Measurements from ENCODE around the gene CNTN1.

DNA sequence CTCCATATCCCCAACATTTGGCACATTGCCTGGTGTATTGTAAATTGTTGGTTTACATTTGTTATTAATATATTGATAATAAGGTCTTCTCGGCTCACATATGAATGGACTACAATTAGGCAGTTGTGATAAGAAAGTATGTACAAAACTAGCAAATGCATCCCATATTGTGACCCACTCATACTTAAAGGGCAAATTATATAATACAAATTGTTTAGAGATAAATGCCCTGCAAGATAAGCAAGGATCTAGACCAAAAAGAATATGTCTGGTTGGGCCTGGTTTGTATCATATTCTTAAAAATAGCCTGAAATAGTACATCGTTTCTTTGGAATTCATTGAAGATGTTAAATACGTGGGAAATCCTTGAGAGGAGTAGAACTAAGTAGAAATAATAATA, 151.3 kb downstream of the CNTN1 start:
- TF ChIP-seq, protein P1, sequence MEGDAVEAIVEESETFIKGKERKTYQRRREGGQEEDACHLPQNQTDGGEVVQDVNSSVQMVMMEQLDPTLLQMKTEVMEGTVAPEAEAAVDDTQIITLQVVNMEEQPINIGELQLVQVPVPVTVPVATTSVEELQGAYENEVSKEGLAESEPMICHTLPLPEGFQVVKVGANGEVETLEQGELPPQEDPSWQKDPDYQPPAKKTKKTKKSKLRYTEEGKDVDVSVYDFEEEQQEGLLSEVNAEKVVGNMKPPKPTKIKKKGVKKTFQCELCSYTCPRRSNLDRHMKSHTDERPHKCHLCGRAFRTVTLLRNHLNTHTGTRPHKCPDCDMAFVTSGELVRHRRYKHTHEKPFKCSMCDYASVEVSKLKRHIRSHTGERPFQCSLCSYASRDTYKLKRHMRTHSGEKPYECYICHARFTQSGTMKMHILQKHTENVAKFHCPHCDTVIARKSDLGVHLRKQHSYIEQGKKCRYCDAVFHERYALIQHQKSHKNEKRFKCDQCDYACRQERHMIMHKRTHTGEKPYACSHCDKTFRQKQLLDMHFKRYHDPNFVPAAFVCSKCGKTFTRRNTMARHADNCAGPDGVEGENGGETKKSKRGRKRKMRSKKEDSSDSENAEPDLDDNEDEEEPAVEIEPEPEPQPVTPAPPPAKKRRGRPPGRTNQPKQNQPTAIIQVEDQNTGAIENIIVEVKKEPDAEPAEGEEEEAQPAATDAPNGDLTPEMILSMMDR (IDR thresholded peaks at IDR 0.05) = no peak
- no peak for TF ChIP-seq POLR2A (IDR thresholded peaks at IDR 0.05)
